HepG2 (cell line): ENCODE results near the gene VSNL1. TPM values are rescaled to one million over a fixed set of nuclear protein-coding genes. Genes with fewer than 3 reads are reported as not detected.

Experiments
- ATAC-seq: fragments of 200-7000 bp; cut with Tn5 transposase; 3 replicates; pipeline ENCODE4 v1.9.1; 2020; ENCODE audit warnings: mild to moderate bottlenecking, moderate library complexity
- BruUV-seq: library from RNA; stranded (reverse); fragments of 400-500 nt; replicated peaks from 2 replicates; lab custom pipeline; 2021; lab: Mats Ljungman, UMichigan
- CTCF ChIA-PET: fragments of 300-600 bp; formaldehyde crosslinking; extraction: SDS; loops from one replicate; lab custom pipeline; 2021; ENCODE audit warnings: low total read pairs, inconsistent platforms, low intra/inter-chr PET ratio; lab: Yijun Ruan, JAX
- POLR2A ChIA-PET: fragments of 350-600 bp; sonication (Branson Sonifier 250); formaldehyde crosslinking; loops from one replicate; lab custom pipeline; 2020; ENCODE audit warnings: antibody characterized with exemption, inconsistent platforms; lab: Yijun Ruan, JAX
- DNase-seq: peaks from one replicate; pipeline ENCODE4 v3.0.0-alpha.2; 2015; ENCODE audit warnings: low spot score
- FAIRE-seq: peaks from 3 replicates; lab custom pipeline; 2011; peaks lifted over from hg19 to GRCh38; lab: Jason Lieb, UNC
- H2AFZ ChIP-seq: one replicate; pipeline ENCODE4 v1.6.1; 2011; ENCODE audit warnings: low read length, inconsistent platforms
- H3K27ac ChIP-seq: fragments of 300-600 bp; 3 replicates; pipeline ENCODE4 v1.8.0; 2011; ENCODE audit warnings: mixed run types, mild to moderate bottlenecking, mixed read lengths, low read length, inconsistent platforms; ENCODE audit not compliant: insufficient read depth; ENCODE audit errors: extremely low read length
- H3K27me3 ChIP-seq, 2 experiments: fragments of 200-600 bp in 1 of 2; 2 replicates in 1 of 2; 3 replicates in 1 of 2; pipeline versions ENCODE4 v1.6.0 to v1.8.0; 2011; ENCODE audit warnings: low read length in 2 of 2, mild to moderate bottlenecking in 2 of 2, moderate library complexity in 2 of 2, inconsistent platforms in 1 of 2; ENCODE audit not compliant: insufficient read depth in 2 of 2, control insufficient read depth in 1 of 2
- H3K36me3 ChIP-seq, 2 experiments: fragments of 200-600 bp in 1 of 2; replicated peaks in 1 of 2; 2 replicates in 1 of 2; 3 replicates in 1 of 2; pipeline versions ENCODE4 v1.5.1 to v1.8.0; 2011; ENCODE audit warnings: low read length in 2 of 2, inconsistent platforms in 1 of 2; ENCODE audit not compliant: insufficient read depth in 2 of 2, control insufficient read depth in 1 of 2
- H3K4me1 ChIP-seq: 2 replicates; pipeline ENCODE4 v1.5.1; 2012; ENCODE audit warnings: low read length, inconsistent platforms; ENCODE audit not compliant: insufficient read depth
- H3K4me2 ChIP-seq: 2 replicates; pipeline ENCODE4 v1.6.0; 2011; ENCODE audit warnings: low read depth, low read length, inconsistent platforms
- H3K4me3 ChIP-seq, 3 experiments: fragments of 200-600 bp in 1 of 3; sonication (generic), shearing (Covaris generic) in 1 of 3; replicated peaks in 1 of 3; 2 replicates each; pipeline ENCODE4 v1.5.1; 2011 to 2016; ENCODE audit warnings: low read length in 3 of 3, inconsistent platforms in 2 of 3, low read depth in 2 of 3, mild to moderate bottlenecking in 2 of 3, control low read depth in 1 of 3, mixed read lengths in 1 of 3; ENCODE audit not compliant: insufficient read depth in 1 of 3
- H3K79me2 ChIP-seq: one replicate; pipeline ENCODE4 v1.6.1; 2011; ENCODE audit warnings: low read length, inconsistent platforms; ENCODE audit not compliant: insufficient read depth
- H3K9ac ChIP-seq: 2 replicates; pipeline ENCODE4 v1.6.0; 2011; ENCODE audit warnings: mild to moderate bottlenecking, low read depth, low read length, inconsistent platforms; ENCODE audit not compliant: insufficient read depth
- H3K9me3 ChIP-seq: 2 replicates; pipeline ENCODE4 v1.5.1; 2012; ENCODE audit warnings: mild to moderate bottlenecking, low read length
- H4K20me1 ChIP-seq: 2 replicates; pipeline ENCODE4 v1.6.0; 2011; ENCODE audit warnings: inconsistent platforms, mild to moderate bottlenecking, low read length, moderate library complexity; ENCODE audit not compliant: insufficient read depth
- NFE2L2 ChIP-seq: fragments of 150-350 bp; IDR thresholded peaks from 2 replicates; pipeline ENCODE4 v1.6.1; 2014; ENCODE audit warnings: low read length
- SUZ12 ChIP-seq: fragments of 150-350 bp; IDR thresholded peaks from 2 replicates; pipeline ENCODE4 v1.6.1; 2014; ENCODE audit warnings: low read depth, low read length
- ZNF207 ChIP-seq: fragments of 450-650 bp; IDR thresholded peaks from 2 replicates; pipeline ENCODE4 v1.6.1; 2016; ENCODE audit warnings: antibody characterized with exemption, borderline replicate concordance
- ZNF235 ChIP-seq: sonication (generic); formaldehyde crosslinking; IDR thresholded peaks from 2 replicates; pipeline ENCODE4 v1.8.1; 2023; ENCODE audit warnings: mild to moderate bottlenecking, missing genetic modification reagents, borderline replicate concordance
- ZNF441 ChIP-seq: sonication (generic); formaldehyde crosslinking; IDR thresholded peaks from 2 replicates; pipeline ENCODE4 v1.7.0; 2021; ENCODE audit warnings: missing genetic modification reagents, borderline replicate concordance
- ZNF7 ChIP-seq: IDR thresholded peaks from 2 replicates; pipeline ENCODE4 v1.6.1; 2016; ENCODE audit warnings: missing biosample characterization, missing genetic modification reagents
- WGBS: methylation state at CpG from one replicate; pipeline ENCODE4 v1.1.6; 2017; ENCODE audit warnings: low lambda C conversion rate; 5-methylcytosine and 5-hydroxymethylcytosine counted together
- in situ Hi-C: cut with HindIII; loops from 2 replicates; pipeline ENCODE4 v1.10.0; 2017; ENCODE audit warnings: low pct_unique_long_range_greater_than_20kb; ENCODE audit not compliant: extremely low pct_ligation_motif_present
- intact Hi-C: fragments of 100-400 bp; cut with micrococcal nuclease; formaldehyde crosslinking; loops from one replicate; pipeline ENCODE4 v1.10.0; 2022; ENCODE audit not compliant: unreplicated experiment
- polyA plus RNA-seq, 8 experiments: library from polyadenylated mRNA; depleted of rRNA in 3 of 8; stranded (reverse) in 7 of 8; unstranded in 1 of 8; fragments of >200 nt; fragmentation: Illumina TruSeq in 4 of 8; extraction: Trizol in 4 of 8; gene quantifications; 2 replicates each; pipeline versions ENCODE4 v1.2.1 to v1.2.3, GENCODE V29; 2011 to 2016; ENCODE audit warnings: low read depth in 4 of 8, missing spikeins in 1 of 8, mixed read lengths in 1 of 8; ENCODE audit not compliant: insufficient read depth in 1 of 8
- total RNA-seq, 5 experiments: library from RNA; depleted of rRNA; stranded (reverse); fragments of >200 nt; fragmentation: Illumina TruSeq; extraction: Trizol; gene quantifications; 2 replicates each; pipeline ENCODE4 v1.2.3, GENCODE V29; 2016; ENCODE audit warnings: low read depth in 1 of 5

VSNL1 gene
- total and polyA plus RNA-seq, 2 of the 13 experiments (the other 11 are each of a cell fraction or from before 2014, with no cell fraction given) = 63.2 to 95.9 TPM

- H2AFZ ChIP-seq = no peak overlapping the region
- H3K27me3 ChIP-seq = no peaks in the 10 kb centered on the region
- ATAC-seq = no peak
- in situ Hi-C loops = loop anchor here (10.0 kb wide), 1 partner anchor 46 kb away; the partner anchor contains the start of gene VSNL1
- peaks cover 54% of the 10 kb centered on the region for H3K79me2 ChIP-seq
- no peak overlapping the region for H3K4me3 ChIP-seq
- POLR2A ChIA-PET = interaction anchor here (0.9 to 1.0 kb wide), 2 partner anchors 12 to 50 kb away, joined by 3 read pairs; partner anchors contain the start of gene VSNL1
- intact Hi-C loops = loop anchor here (5.0 kb wide), 1 partner anchor 72 kb away; no protein-coding TSS in a partner anchor
- no peaks in the 10 kb centered on the region for H3K9me3 ChIP-seq
- no peak overlapping the region for H3K27ac ChIP-seq
- no peak overlapping the region for H3K9ac ChIP-seq
- TF ChIP-seq SUZ12 (no peak), ZNF7 (peak; percentile 83), ZNF235 (CRISPR knock-in tag) (no peak)
- no peak for DNase-seq
- FAIRE-seq = no peak
- H4K20me1 ChIP-seq = no peaks in the 10 kb centered on the region
- no peak overlapping the region for H3K4me2 ChIP-seq
- CTCF ChIA-PET = no interaction called here
- WGBS = 95% methylated on average over 2 of the region's 2 CpGs
- peaks cover 83% of the 10 kb centered on the region for H3K4me1 ChIP-seq
- H3K36me3 ChIP-seq = peaks cover 7 to 14% of the 10 kb centered on the region in 2 experiments
- BruUV-seq = no TSS peak
Observed at GRCh38 chr2:17590342-17590911, 49.9 kb downstream of the VSNL1 start.

DNA sequence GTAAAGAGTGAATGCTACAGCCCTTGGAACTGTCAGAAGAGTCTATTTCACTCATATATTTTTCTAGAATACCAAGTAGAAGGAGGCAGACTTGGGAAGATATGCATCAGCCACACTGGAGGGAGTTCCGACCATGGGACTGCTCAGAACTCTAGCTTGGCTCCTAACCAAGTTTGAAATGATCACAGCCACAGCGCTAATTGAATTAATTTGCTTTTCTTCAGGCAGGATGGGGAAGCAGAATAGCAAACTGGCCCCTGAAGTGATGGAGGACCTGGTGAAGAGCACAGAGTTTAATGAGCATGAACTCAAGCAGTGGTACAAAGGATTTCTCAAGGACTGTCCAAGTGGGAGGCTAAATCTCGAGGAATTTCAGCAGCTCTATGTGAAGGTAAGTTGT, 51.4 kb downstream of the VSNL1 start:
- Histone ChIP-seq H3K4me1 (peaks cover 80% of the 10 kb centered on the region), H4K20me1 (no peaks in the 10 kb centered on the region), H3K27me3 (no peaks in the 10 kb centered on the region), H3K4me2 (no peak overlapping the region), H3K36me3 (peaks cover 7 to 27% of the 10 kb centered on the region in 2 experiments), H2AFZ (no peak overlapping the region), H3K79me2 (peaks cover 47% of the 10 kb centered on the region), H3K9me3 (no peaks in the 10 kb centered on the region), H3K27ac (no peak overlapping the region), H3K4me3 (no peak overlapping the region), H3K9ac (no peak overlapping the region)
- no peak for TF ChIP-seq ZNF441 (CRISPR knock-in tag)
- no peak for TF ChIP-seq NFE2L2
- TF ChIP-seq ZNF207 = no peak
- intact Hi-C loops = loop anchor here (5.0 kb wide), 1 partner anchor 70 kb away; no protein-coding TSS in a partner anchor
- DNase-seq = no peak
- no TSS peak for BruUV-seq
- 98% methylated on average over 3 of the region's 3 CpGs for WGBS
- no peak for FAIRE-seq
- ATAC-seq = no peak
- ChIA-PET POLR2A (interaction anchor here (3.4 kb wide), 1 partner anchor 52 kb away, joined by 23 read pairs; the partner anchor contains the start of gene VSNL1), CTCF (no interaction called here)
- in situ Hi-C loops = loop anchor here (10.0 kb wide), 1 partner anchor 47 kb away; the partner anchor contains the start of gene VSNL1
